Ammon's horn (tissue), 1 donor: ENCODE measurements around the gene TMTC2.

ENCODE experiments used
- DNase-seq: peaks from one replicate; pipeline ENCODE4 v3.0.0-alpha.2; 2016; ENCODE audit warnings: low spot score

The TMTC2 gene

GRCh38 chr12:82954064-82954463, 267.4 kb downstream of the TMTC2 start:
- no peak for DNase-seq

- no peak for DNase-seq
Observed at GRCh38 chr12:82954572-82954971, 267.9 kb downstream of the TMTC2 start.

- DNase-seq = no peak
Observed at GRCh38 chr12:82955043-82955442, 268.3 kb downstream of the TMTC2 start.

DNA sequence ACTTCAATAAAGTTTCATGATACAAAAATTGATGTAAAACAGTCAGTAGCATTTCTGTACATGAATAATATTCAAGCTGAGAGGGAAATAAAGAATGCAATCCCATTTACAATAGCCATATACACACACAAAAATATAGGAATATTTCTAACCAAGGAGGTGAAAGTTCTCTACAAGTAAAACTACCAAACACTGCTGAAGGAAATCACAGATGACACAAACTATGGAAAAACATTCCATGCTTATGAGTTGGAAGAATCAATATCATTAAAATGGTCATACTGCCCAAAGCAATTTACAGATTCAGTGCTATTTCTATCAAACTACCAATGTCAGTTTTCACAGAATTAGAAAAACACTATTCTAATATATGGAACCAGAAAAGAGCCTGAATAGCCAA, 272.3 kb downstream of the TMTC2 start:
- DNase-seq = no peak

GRCh38 chr12:82959821-82960220, 273.1 kb downstream of the TMTC2 start:
- no peak for DNase-seq

GRCh38 chr12:82961835-82962234, 275.1 kb downstream of the TMTC2 start:
- no peak for DNase-seq

DNA sequence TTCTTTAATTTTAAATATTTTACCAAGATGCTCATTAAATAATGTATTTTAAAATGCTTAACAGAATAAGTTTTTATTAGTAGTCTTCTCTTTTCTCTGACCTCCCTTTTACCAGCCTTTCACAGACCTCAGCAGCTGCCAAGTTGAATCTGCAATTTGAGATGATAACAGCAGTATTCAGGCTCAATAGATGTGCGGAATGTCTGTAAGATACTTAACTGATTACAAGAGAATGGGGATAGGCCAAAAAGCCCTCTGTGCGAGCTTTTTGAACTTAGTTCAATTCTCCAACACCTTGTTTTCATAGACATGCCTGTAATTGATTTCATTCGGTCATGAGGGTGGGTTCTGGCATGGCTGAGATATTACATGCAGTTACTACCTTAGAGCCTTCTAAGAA, 277.2 kb downstream of the TMTC2 start:
- no peak for DNase-seq

- no peak for DNase-seq
Observed at GRCh38 chr12:82964446-82964845, 277.7 kb downstream of the TMTC2 start.

GRCh38 chr12:82966001-82966559, 279.4 kb downstream of the TMTC2 start:
- DNase-seq = no peak

DNA sequence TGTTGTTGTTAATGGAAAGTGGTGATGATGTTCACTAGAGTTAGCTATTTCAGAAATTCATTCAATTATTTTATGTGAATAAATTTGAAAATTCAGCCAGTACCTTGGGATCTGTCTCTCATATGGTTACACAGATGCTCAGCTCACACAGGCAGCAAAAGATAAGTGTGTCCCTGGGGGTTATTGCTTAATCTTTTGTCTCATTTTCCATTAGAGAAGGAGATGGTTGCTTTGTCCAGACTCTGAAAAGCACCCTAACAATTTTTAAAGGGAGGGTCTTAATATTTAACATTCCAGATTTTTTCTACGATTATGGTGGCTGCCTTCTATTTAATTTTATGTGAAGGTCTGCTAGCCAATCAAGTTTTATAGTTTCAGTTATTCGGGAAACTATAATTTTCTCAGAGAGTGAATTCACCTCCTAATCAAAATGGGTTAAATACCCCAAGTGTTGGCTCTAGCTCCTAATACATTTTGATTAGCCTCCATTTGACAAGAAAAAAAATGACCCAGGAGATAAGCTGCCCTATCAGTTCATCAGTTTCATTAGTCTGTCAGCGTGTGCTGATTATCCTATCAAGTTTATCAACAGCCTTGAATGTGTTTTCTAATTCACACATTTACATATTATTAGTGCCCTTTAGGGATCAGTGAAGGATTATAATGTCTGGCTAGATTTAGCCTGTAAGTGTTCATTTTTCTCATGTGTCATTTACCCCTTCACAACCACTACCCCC, 282.1 kb downstream of the TMTC2 start:
- DNase-seq = no peak

DNA sequence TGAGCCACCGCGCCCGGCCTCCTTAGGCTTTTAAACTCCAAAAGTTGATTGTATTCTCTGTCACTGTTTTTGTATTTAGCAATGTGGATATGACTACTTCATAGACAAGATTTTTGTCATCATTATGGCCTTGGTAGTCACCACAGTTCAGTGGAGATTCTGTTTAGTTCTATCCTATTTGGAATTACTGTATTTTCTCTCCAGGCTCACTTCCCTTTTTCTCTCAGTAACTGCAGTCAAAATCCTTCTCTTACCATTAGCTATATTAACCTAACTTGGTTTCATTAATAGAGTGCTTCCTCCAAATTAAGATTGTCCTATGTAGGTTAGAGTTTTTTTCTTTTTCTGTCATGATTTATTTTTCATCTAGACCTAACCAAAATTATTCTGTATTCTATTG, 283.9 kb downstream of the TMTC2 start:
- no peak for DNase-seq

GRCh38 chr12:82971584-82971983, 284.9 kb downstream of the TMTC2 start:
- no peak for DNase-seq

DNA sequence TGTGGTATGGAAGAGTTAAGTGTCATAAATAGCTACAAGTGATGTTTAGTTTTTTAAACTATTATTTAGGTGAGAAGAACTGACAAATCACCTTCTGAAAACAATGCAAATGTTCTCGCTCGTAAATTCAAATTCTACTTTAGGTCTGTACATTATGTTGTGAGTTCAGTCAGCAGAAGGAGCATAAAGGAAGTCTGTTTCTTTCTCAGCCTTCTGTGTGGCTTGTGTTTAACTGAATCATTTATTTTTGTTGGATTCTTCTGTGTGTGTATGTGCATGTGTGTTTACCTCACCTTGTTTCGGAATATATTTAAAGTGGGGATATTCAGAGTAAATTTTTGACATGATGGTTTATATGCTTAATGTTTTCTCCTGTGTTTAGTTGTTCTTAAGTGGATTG, 285.9 kb downstream of the TMTC2 start:
- no peak for DNase-seq

DNA sequence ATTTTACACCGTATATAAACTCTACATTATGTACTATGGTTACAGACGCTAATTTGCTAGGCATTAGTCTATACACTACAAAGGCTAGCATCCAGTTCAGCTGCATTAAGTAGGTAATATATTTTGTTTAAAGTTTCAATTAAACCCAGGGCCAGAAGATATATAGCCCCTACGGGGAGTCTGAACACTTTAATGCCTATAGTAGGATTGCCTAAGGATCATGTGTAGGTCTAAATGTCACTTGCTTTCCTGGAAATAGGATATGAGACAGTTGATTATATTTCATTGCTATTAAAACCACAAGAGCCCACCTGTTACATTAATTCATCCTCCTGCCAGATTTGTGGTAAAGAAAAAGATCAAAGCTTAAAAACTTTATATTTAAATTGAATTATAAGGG, 286.9 kb downstream of the TMTC2 start:
- DNase-seq = no peak

- DNase-seq = no peak
Observed at GRCh38 chr12:82981150-82981549, 294.4 kb downstream of the TMTC2 start.

DNA sequence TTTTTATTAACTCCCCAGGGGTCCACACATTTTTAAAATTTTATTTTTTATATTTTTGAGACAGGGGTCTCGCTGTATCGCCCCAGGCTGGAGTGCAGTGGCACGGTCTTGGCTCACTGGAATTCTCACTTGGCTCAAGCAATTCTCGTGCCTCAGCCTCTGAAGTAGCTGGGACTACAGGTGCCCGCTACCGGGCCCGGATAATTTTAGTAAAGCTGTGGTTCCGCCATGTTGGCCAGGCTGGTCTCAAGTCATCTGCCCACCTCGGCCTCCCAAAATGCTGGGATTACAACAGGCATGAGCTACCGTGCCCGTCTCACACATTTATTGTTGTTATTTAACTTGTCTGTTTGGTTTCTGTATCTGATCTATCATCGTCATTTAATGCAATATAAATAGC, 307.4 kb downstream of the TMTC2 start:
- no peak for DNase-seq

- no peak for DNase-seq
Observed at GRCh38 chr12:82996168-82996812, 309.6 kb downstream of the TMTC2 start.

- DNase-seq = no peak
Observed at GRCh38 chr12:82998509-82998908, 311.8 kb downstream of the TMTC2 start.

DNA sequence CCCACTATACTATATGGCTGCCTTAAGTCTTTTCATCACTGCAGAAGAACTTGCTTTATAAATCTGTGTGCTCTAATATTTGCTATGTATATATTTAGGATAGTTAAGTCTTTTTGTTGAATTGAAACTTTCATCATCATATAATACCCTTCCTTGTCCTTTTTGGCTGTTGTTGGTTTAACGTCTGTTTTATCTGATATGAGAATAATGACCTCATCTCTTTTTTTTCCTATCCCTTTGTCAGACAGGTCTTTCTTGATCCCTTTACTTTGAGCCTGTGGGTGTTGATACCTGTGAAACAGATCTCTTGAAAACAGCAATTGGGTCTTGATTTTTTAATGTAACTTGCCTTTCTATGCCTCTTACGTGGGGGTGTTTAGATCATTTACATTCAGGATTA, 316.3 kb downstream of the TMTC2 start:
- no peak for DNase-seq

DNA sequence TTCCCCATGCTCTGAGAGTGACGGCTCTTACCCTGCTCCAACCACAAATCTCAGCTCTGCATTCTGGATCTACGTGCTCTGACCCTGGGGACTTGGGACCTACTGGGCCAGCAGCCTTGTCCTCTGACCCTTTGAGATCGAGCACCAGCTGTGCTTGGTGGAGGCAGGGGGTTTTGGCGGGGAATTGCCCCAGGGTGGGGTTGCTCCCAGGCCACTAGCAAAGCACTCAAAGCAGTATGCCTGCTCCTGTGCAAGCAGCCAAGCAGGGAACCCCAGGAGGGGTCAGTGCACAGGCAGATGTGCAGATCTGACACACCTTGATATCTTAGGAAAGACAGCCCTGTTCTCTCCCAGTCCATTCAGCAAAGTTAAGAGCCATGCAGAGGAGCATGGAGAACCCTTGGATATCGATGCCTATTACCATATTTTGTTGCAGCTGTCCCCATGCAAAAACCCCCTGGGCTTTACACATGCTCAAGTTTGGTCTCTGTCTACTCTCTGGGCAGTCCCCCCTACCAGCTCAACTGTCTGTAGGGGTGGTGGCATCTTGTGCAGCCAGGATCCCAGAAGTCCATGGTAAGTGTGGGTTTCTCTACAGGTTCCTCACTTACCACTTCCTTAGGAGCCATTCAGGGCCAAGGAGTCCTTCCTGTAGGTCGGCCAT, 319.0 kb downstream of the TMTC2 start:
- DNase-seq = no peak

DNA sequence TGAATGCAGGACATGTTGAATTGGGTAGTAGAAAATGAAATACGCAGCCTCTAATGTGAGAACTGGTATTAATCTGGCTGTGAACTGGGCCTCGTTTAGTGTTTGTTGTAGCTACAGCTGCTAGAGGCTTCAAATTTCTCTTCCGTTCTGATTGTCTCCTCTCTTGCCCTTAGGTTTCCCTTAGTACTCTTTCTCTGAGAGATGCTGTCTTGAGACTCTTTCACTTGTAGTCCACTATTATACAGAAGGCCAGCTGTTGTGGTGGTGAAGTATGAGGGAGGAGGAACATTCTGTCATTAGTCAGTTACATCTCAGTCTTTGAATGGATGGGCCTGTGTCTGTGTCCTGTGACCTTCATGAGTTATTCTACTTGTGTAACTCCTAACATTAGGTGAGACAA, 322.0 kb downstream of the TMTC2 start:
- DNase-seq = no peak

GRCh38 chr12:83010169-83010804, 323.6 kb downstream of the TMTC2 start:
- DNase-seq = no peak
